Activated CD4-positive, CD25-positive, alpha-beta regulatory T cell treated with anti-CD3 and anti-CD28 coated beads, Interleukin-2, amount 50 U/mL, for 72 hours (primary cell): Measurements from ENCODE around the gene OR2V2.
"Not testable (repeated sequence)": the region's sequence is repeated elsewhere in the genome, so short reads cannot be mapped to it uniquely, and the experiment has no call there.

Experiments used
- DNase-seq: peaks from one replicate; pipeline ENCODE4 v3.0.0; 2021

Gene OR2V2

GRCh38 chr5:181118369-181118768 lies 29.0 kb upstream of the OR2V2 start:
- no peak for DNase-seq

GRCh38 chr5:181119105-181119504 lies 28.3 kb upstream of the OR2V2 start:
- DNase-seq: no peak

- no peak for DNase-seq
Measured at GRCh38 chr5:181120306-181120705, 27.1 kb upstream of the OR2V2 start.

GRCh38 chr5:181120761-181121160 lies 26.6 kb upstream of the OR2V2 start:
- DNase-seq: no peak

- DNase-seq: no peak
Measured at GRCh38 chr5:181121675-181122561, 25.5 kb upstream of the OR2V2 start.

- no peak for DNase-seq
Measured at GRCh38 chr5:181124526-181124925, 22.9 kb upstream of the OR2V2 start.

GRCh38 chr5:181126841-181127240 lies 20.5 kb upstream of the OR2V2 start:
- DNase-seq: no peak

- DNase-seq: no peak
Measured at GRCh38 chr5:181127456-181127855, 19.9 kb upstream of the OR2V2 start.

GRCh38 chr5:181127907-181128626 lies 19.3 kb upstream of the OR2V2 start:
- no peak for DNase-seq

GRCh38 chr5:181129601-181130000 lies 17.8 kb upstream of the OR2V2 start:
- no peak for DNase-seq

- DNase-seq: not testable (repeated sequence)
Measured at GRCh38 chr5:181130081-181130480, 17.3 kb upstream of the OR2V2 start.

GRCh38 chr5:181130832-181131496 lies 16.4 kb upstream of the OR2V2 start, which contains the start of gene OR2V1:
Gene OR2V1, minus strand, starts transcription at chr5:181131169. Its CDS starts 5,865 bp downstream, at chr5:181125304.
- DNase-seq: no peak

GRCh38 chr5:181131514-181131913 lies 15.9 kb upstream of the OR2V2 start:
- no peak for DNase-seq

GRCh38 chr5:181133083-181133482 lies 14.3 kb upstream of the OR2V2 start:
- DNase-seq: no peak

- no peak for DNase-seq
Measured at GRCh38 chr5:181133610-181134231, 13.7 kb upstream of the OR2V2 start.

GRCh38 chr5:181134259-181134658 lies 13.1 kb upstream of the OR2V2 start:
- DNase-seq: no peak

GRCh38 chr5:181136361-181136955 lies 10.9 kb upstream of the OR2V2 start:
- DNase-seq: no peak

GRCh38 chr5:181138258-181138657 lies 9.1 kb upstream of the OR2V2 start:
- DNase-seq: no peak

GRCh38 chr5:181140766-181141165 lies 6.6 kb upstream of the OR2V2 start:
- DNase-seq: no peak

GRCh38 chr5:181142054-181142453 lies 5.3 kb upstream of the OR2V2 start:
- no peak for DNase-seq

- no peak for DNase-seq
Measured at GRCh38 chr5:181145133-181145532, 2.3 kb upstream of the OR2V2 start.

GRCh38 chr5:181149355-181149754 lies 2.0 kb downstream of the OR2V2 start:
- DNase-seq: no peak
